Panc1 (cell line): ENCODE measurements around the gene CNIH1.
"Not testable (repeated sequence)": the region's sequence is repeated elsewhere in the genome, so short reads cannot be mapped to it uniquely, and the experiment has no call there.

Experiments
- CTCF ChIP-seq: fragments of 450-650 bp; IDR thresholded peaks from 2 replicates; pipeline ENCODE4 v1.5.1; 2017; ENCODE audit warnings: mild to moderate bottlenecking
- TCF7L2 ChIP-seq: IDR thresholded peaks from 2 replicates; pipeline ENCODE4 v1.6.1; 2011; ENCODE audit warnings: mild to moderate bottlenecking, low read depth, low read length, inconsistent platforms

- TF ChIP-seq CTCF, TCF7L2: not testable (repeated sequence)
Measured at GRCh38 chr14:54442961-54443360, 1.8 kb upstream of the CNIH1 start.
